ENCODE measurements around the gene NUP205.

DNA sequence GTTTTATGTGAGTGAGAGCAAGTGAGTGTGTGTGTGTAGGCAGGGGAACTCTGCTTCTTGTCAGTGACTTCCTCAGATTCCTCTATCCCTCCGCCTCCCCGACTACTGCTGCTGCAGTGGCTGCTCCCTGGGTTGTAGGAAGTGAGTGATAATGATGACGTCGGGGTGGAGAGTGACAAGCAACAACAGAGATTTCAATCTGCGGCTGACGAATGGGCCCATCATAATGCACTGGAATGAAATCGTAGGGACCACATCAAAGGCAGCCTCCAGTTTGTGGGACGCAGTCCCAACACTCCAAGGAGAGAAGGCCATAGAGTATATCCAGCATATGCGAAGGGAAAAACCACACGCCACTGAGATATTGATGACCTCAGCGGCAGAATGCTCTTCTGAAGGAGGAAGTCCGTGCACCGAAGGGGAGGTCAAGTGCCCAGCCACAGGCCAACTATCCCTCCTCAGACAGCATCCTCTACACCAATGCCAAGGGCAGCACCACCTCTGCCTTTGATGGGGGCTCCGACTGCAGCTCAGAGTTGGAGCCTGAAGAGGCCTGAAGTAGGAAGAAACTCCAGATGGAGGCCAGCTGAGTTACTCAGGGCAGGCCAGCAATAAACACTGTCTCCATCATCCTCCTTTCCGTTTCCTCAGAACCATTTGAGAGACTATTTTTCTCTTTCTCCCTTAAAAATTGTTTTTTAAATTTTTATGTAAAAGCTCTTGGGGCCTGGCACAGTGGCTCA, 93.3 kb downstream of the NUP205 start:
- TF ChIP-seq POLR2A (IDR thresholded peaks at IDR 0.05) = no peak
- no peak for TF ChIP-seq CTCF (IDR thresholded peaks at IDR 0.05)
- TF ChIP-seq POLR2AphosphoS5 (IDR thresholded peaks at IDR 0.05) = no peak
- no peak for TF ChIP-seq EP300 (IDR thresholded peaks at IDR 0.05)
